HepG2 (cell line): ENCODE results near the gene MXRA7. TPM values are rescaled to one million over a fixed set of nuclear protein-coding genes. Genes with fewer than 3 reads are reported as not detected.
A peak's percentile ranks its signal among the peaks of the same experiment; 100 is the strongest.

Experiments used
- BORCS8-MEF2B ChIP-seq: sonication (generic); formaldehyde crosslinking; IDR thresholded peaks from 2 replicates; pipeline ENCODE4 v1.8.0; 2022; ENCODE audit warnings: mild to moderate bottlenecking, missing genetic modification reagents
- GATAD1 ChIP-seq: IDR thresholded peaks from 2 replicates; pipeline ENCODE4 v1.6.1; 2016; ENCODE audit warnings: missing genetic modification reagents, missing compliant biosample characterization
- GZF1 ChIP-seq: sonication (generic); formaldehyde crosslinking; IDR thresholded peaks from 2 replicates; pipeline ENCODE4 v1.5.1; 2020; ENCODE audit warnings: mild to moderate bottlenecking, missing genetic modification reagents
- HNF1A ChIP-seq, 2 experiments: sonication (generic) in 1 of 2; formaldehyde crosslinking in 1 of 2; IDR thresholded peaks; 2 replicates each; pipeline versions ENCODE4 v1.4.0 to v1.6.1; 2016 to 2020; ENCODE audit warnings: borderline replicate concordance in 1 of 2, low read depth in 1 of 2, mild to moderate bottlenecking in 1 of 2, missing genetic modification reagents in 1 of 2
- KLF16 ChIP-seq, 2 experiments: sonication (generic) in 1 of 2; formaldehyde crosslinking in 1 of 2; IDR thresholded peaks; 2 replicates each; pipeline versions ENCODE4 v1.6.1 to v1.8.0; 2016 to 2023; ENCODE audit warnings: missing genetic modification reagents in 2 of 2, missing compliant biosample characterization in 1 of 2
- NFE2L1 ChIP-seq: sonication (generic); formaldehyde crosslinking; IDR thresholded peaks from 2 replicates; pipeline ENCODE4 v1.4.0; 2020; ENCODE audit warnings: missing genetic modification reagents, mild to moderate bottlenecking, borderline replicate concordance
- PHF20 ChIP-seq: sonication (generic); formaldehyde crosslinking; IDR thresholded peaks from 2 replicates; pipeline ENCODE4 v1.5.0; 2020; ENCODE audit warnings: mild to moderate bottlenecking, missing genetic modification reagents
- PRDM10 ChIP-seq: sonication (generic); formaldehyde crosslinking; IDR thresholded peaks from 2 replicates; pipeline ENCODE4 v1.4.0; 2020; ENCODE audit warnings: low read depth, missing genetic modification reagents
- RAD21 ChIP-seq: fragments of 450-650 bp; formaldehyde crosslinking; IDR thresholded peaks from 2 replicates; pipeline ENCODE4 v1.5.0; 2020; ENCODE audit warnings: mild to moderate bottlenecking
- RFX5 ChIP-seq: IDR thresholded peaks from 2 replicates; pipeline ENCODE4 v1.6.1; 2011; ENCODE audit warnings: low read depth, low read length, improper control_type of control experiment
- TCF7 ChIP-seq: sonication (generic); IDR thresholded peaks from 2 replicates; pipeline ENCODE4 v1.6.1; 2016; ENCODE audit warnings: antibody characterized with exemption, low read depth
- TGIF2 ChIP-seq: IDR thresholded peaks from 2 replicates; pipeline ENCODE4 v1.6.1; 2016; ENCODE audit warnings: control low read depth, missing compliant biosample characterization
- WIZ ChIP-seq: sonication (generic); formaldehyde crosslinking; IDR thresholded peaks from 2 replicates; pipeline ENCODE4 v1.5.1; 2020; ENCODE audit warnings: mild to moderate bottlenecking, missing genetic modification reagents
- ZBTB38 ChIP-seq: sonication (generic); formaldehyde crosslinking; IDR thresholded peaks from 2 replicates; pipeline ENCODE4 v1.5.1; 2020; ENCODE audit warnings: mild to moderate bottlenecking, missing genetic modification reagents
- ZBTB42 ChIP-seq: sonication (generic); formaldehyde crosslinking; IDR thresholded peaks from 2 replicates; pipeline ENCODE4 v1.5.0; 2020; ENCODE audit warnings: mild to moderate bottlenecking, missing genetic modification reagents
- ZNF18 ChIP-seq: sonication (generic); formaldehyde crosslinking; IDR thresholded peaks from 2 replicates; pipeline ENCODE4 v1.8.0; 2022; ENCODE audit warnings: mild to moderate bottlenecking, missing genetic modification reagents; ENCODE audit not compliant: insufficient replicate concordance
- ZNF430 ChIP-seq: sonication (generic); formaldehyde crosslinking; IDR thresholded peaks from 2 replicates; pipeline ENCODE4 v1.9.0; 2021; ENCODE audit warnings: mild to moderate bottlenecking, missing genetic modification reagents
- ZNF784 ChIP-seq: sonication (generic); formaldehyde crosslinking; IDR thresholded peaks from 2 replicates; pipeline ENCODE4 v1.5.1; 2020; ENCODE audit warnings: missing genetic modification reagents, mild to moderate bottlenecking, borderline replicate concordance
- polyA plus RNA-seq, 8 experiments: library from polyadenylated mRNA; depleted of rRNA in 3 of 8; stranded (reverse) in 7 of 8; unstranded in 1 of 8; fragments of >200 nt; fragmentation: Illumina TruSeq in 4 of 8; extraction: Trizol in 4 of 8; gene quantifications; 2 replicates each; pipeline versions ENCODE4 v1.2.1 to v1.2.3, GENCODE V29; 2011 to 2016; ENCODE audit warnings: low read depth in 4 of 8, missing spikeins in 1 of 8, mixed read lengths in 1 of 8; ENCODE audit not compliant: insufficient read depth in 1 of 8
- total RNA-seq, 5 experiments: library from RNA; depleted of rRNA; stranded (reverse); fragments of >200 nt; fragmentation: Illumina TruSeq; extraction: Trizol; gene quantifications; 2 replicates each; pipeline ENCODE4 v1.2.3, GENCODE V29; 2016; ENCODE audit warnings: low read depth in 1 of 5

MXRA7 gene
- total and polyA plus RNA-seq, 2 of the 13 experiments (the other 11 are each of a cell fraction or from before 2014, with no cell fraction given): 44.8 to 112 TPM

- TF ChIP-seq WIZ (CRISPR knock-in tag) (no peak), PRDM10 (CRISPR knock-in tag) (peak; percentile 88), ZBTB42 (peak; percentile 82), TCF7 (no peak), HNF1A (IDR thresholded peaks at IDR 0.05; ENCODE audit: low read depth) (no peak), HNF1A (CRISPR knock-in tag; IDR thresholded peaks at IDR 0.05; ENCODE audit: borderline replicate concordance) (no peak), BORCS8-MEF2B (peak; percentile 72), ZBTB38 (CRISPR knock-in tag) (peak; percentile 94), KLF16 (CRISPR knock-in tag; IDR thresholded peaks at IDR 0.05) (no peak; a peak in 1 of 4 replicates), PHF20 (CRISPR knock-in tag) (peak; percentile 65; the same call in 1 of the 2 replicates), GATAD1 (CRISPR knock-in tag) (no peak; the same call in none of the 2 replicates), ZNF430 (peak; percentile 57; the same call in 1 of the 2 replicates), TGIF2 (peak; percentile 80), ZNF18 (peak; percentile 90), NFE2L1 (CRISPR knock-in tag) (no peak), ZNF784 (peak; percentile 90; the same call in 1 of the 2 replicates), GZF1 (peak; percentile 61; the same call in 1 of the 2 replicates), RFX5 (peak; percentile 57; the same call in 1 of the 2 replicates), RAD21 (CRISPR knock-in tag) (peak; percentile 34; the same call in 1 of the 2 replicates)
These were observed 39.4 kb downstream of the MXRA7 start (continued) for GRCh38 chr17:76671123-76671911.
